M059J (cell line): ENCODE results near the gene RASA3. TPM values are rescaled to one million over a fixed set of nuclear protein-coding genes. Genes with fewer than 3 reads are reported as not detected.

ENCODE experiments used
- DNase-seq: peaks from one replicate; pipeline ENCODE4 v3.0.0-alpha.2; 2012; ENCODE audit warnings: low read depth
- total RNA-seq: library from RNA; depleted of rRNA; stranded (reverse); fragments of >200 nt; shearing (Covaris generic); gene quantifications from 2 replicates; pipeline ENCODE4 v1.2.3, GENCODE V29; 2014

The RASA3 gene
- total RNA-seq, 1 experiment from 2014 or later, result 23.9 TPM

- no peak for DNase-seq
Measured at GRCh38 chr13:113954046-113954835, 178.2 kb downstream of the RASA3 start.

GRCh38 chr13:113953561-113953960 lies 178.9 kb downstream of the RASA3 start:
- no peak for DNase-seq

- DNase-seq, result no peak
Measured at GRCh38 chr13:113952983-113953520, 179.4 kb downstream of the RASA3 start.

- no peak for DNase-seq
Measured at GRCh38 chr13:113952151-113952982, 180.1 kb downstream of the RASA3 start.

- no peak for DNase-seq
Measured at GRCh38 chr13:113951246-113951999, 181.0 kb downstream of the RASA3 start.

GRCh38 chr13:113950451-113951245 lies 181.8 kb downstream of the RASA3 start:
- DNase-seq, result no peak

- DNase-seq, result no peak
Measured at GRCh38 chr13:113949546-113949945, 182.9 kb downstream of the RASA3 start.

GRCh38 chr13:113948034-113948742 lies 184.2 kb downstream of the RASA3 start:
- DNase-seq, result no peak

- no peak for DNase-seq
Measured at GRCh38 chr13:113947311-113948033, 185.0 kb downstream of the RASA3 start.

- no peak for DNase-seq
Measured at GRCh38 chr13:113946409-113947181, 185.8 kb downstream of the RASA3 start.

GRCh38 chr13:113945857-113946408 lies 186.5 kb downstream of the RASA3 start:
- DNase-seq, result no peak

GRCh38 chr13:113943821-113944565 lies 188.4 kb downstream of the RASA3 start:
- no peak for DNase-seq

GRCh38 chr13:113942591-113943103 lies 189.8 kb downstream of the RASA3 start:
- no peak for DNase-seq

- peak; percentile 84 for DNase-seq
Measured at GRCh38 chr13:113941571-113942191, 190.7 kb downstream of the RASA3 start.

GRCh38 chr13:113939944-113940297 lies 192.5 kb downstream of the RASA3 start:
- DNase-seq, result no peak

- no peak for DNase-seq
Measured at GRCh38 chr13:113939129-113939943, 193.1 kb downstream of the RASA3 start.
